Activated naive CD4-positive, alpha-beta T cell treated with anti-CD3 and anti-CD28 coated beads, Interleukin-2, amount 50 U/mL, for 72 hours (primary cell): ENCODE results near the gene RALGAPB. TPM values are rescaled to one million over a fixed set of nuclear protein-coding genes. Genes with fewer than 3 reads are reported as not detected.
"Not testable (repeated sequence)": the region's sequence is repeated elsewhere in the genome, so short reads cannot be mapped to it uniquely, and the experiment has no call there.

ENCODE experiments used
- ATAC-seq, 2 donors: fragments of 150-1000 bp; cut with Tn5 transposase; 2 replicates each; pipeline ENCODE4 v1.10.0; 2021; ENCODE audit warnings: mild to moderate bottlenecking in 2 of 2, moderate library complexity in 2 of 2
- DNase-seq, 2 donors: peaks; one replicate each; pipeline ENCODE4 v3.0.0; 2021 to 2022; ENCODE audit warnings: low spot score in 2 of 2
- H3K27ac Mint-ChIP-seq, 2 donors: one replicate each; pipeline ENCODE4 v1.8.0; 2022; ENCODE audit warnings: mild to moderate bottlenecking in 2 of 2, mixed read lengths in 2 of 2
- H3K36me3 Mint-ChIP-seq, 2 donors: one replicate each; pipeline ENCODE4 v1.8.0; 2022; ENCODE audit warnings: mixed read lengths in 2 of 2
- H3K9me3 Mint-ChIP-seq, 2 donors: one replicate each; pipeline ENCODE4 v1.8.0; 2022; ENCODE audit warnings: mixed read lengths in 2 of 2
- total RNA-seq, 2 donors: library from RNA; stranded (reverse); gene quantifications; one replicate each; pipeline ENCODE4 v1.2.3, GENCODE V29; 2022

Gene RALGAPB
- 10 to 100 TPM; 27.0 to 32.4 TPM for total RNA-seq

GRCh38 chr20:38472513-38473366 lies at the start of gene RALGAPB:
TSS of gene RALGAPB (plus strand) at chr20:38472843. CDS start at chr20:38488433, 15,590 bp downstream.
- Mint-ChIP-seq H3K36me3 (peaks cover 0 to 8% of the 10 kb centered on the region in 2 donors), H3K27ac (peak within 1 kb of the TSS; percentile 80 to 81), H3K9me3 (no peaks in the 10 kb centered on the region)
- ATAC-seq (peak; percentile 94 to 97), DNase-seq (peak; percentile 98 to 99)

GRCh38 chr20:38423541-38423940 lies 49.1 kb upstream of the RALGAPB start:
- Mint-ChIP-seq H3K27ac (peak overlapping the region in 1 of 2 donors; percentile 6), H3K9me3 (no peaks in the 10 kb centered on the region), H3K36me3 (peaks cover 51 to 56% of the 10 kb centered on the region in 2 donors)
- DNase-seq (no peak), ATAC-seq (no peak)

- ATAC-seq (peak in 1 of 2 donors; percentile 5), DNase-seq (no peak)
- Mint-ChIP-seq H3K36me3 (peaks cover 59 to 64% of the 10 kb centered on the region in 2 donors), H3K9me3 (no peaks in the 10 kb centered on the region), H3K27ac (peak overlapping the region in 1 of 2 donors; percentile 92)
These were observed 48.2 kb upstream of the RALGAPB start for GRCh38 chr20:38424401-38424800.

GRCh38 chr20:38426006-38426897 lies 46.4 kb upstream of the RALGAPB start:
- peaks cover 59 to 60% of the 10 kb centered on the region in 2 donors for H3K36me3 Mint-ChIP-seq
- DNase-seq = no peak
- H3K9me3 Mint-ChIP-seq = no peaks in the 10 kb centered on the region
- peak; percentile 51 to 88 for ATAC-seq
- H3K27ac Mint-ChIP-seq = peak overlapping the region; percentile 12 to 75

DNA sequence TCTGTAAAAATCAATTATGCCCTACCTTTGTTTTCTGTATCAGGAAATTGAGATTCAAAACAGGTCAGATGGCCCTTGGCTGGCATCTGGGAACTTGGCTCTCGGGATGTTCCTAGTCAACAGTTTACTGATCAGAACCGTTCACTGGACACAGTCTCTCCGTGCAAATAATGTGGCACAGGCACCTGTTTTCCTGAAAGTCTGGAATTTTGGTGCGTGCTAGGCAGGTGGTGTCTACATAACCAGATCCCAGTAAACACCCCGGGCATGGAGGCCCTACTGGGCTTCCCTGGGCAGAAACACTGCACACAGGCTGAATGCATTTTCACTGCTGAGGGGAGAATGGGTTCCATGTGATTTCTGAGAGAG lies 45.0 kb upstream of the RALGAPB start:
- ATAC-seq (no peak), DNase-seq (no peak)
- H3K9me3 Mint-ChIP-seq = no peaks in the 10 kb centered on the region
- peak overlapping the region; percentile 12 to 75 for H3K27ac Mint-ChIP-seq
- peaks cover 59 to 60% of the 10 kb centered on the region in 2 donors for H3K36me3 Mint-ChIP-seq

DNA sequence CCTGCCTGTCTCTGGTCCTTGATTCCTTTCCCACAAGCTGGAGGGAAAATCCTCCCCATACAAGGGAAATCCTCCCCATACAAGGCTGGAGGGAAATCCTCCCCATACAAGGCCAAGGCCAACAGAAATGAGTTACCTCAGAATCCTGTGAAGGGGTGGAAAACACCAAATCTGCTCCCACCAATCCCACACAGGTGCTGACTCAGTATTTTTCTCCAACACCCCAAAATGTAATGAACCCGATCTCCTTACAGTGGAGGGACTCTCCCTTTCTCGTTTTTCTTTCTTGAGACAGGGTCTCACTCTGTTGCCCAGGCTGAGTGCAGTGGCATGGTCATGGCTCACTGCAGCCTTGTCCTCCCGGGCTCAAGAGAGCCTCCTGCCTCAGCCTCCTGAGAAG lies 43.8 kb upstream of the RALGAPB start:
- H3K36me3 Mint-ChIP-seq = peaks cover 59 to 64% of the 10 kb centered on the region in 2 donors
- ATAC-seq (no peak), DNase-seq (no peak)
- peak overlapping the region; percentile 70 to 91 for H3K27ac Mint-ChIP-seq
- H3K9me3 Mint-ChIP-seq = no peaks in the 10 kb centered on the region

DNA sequence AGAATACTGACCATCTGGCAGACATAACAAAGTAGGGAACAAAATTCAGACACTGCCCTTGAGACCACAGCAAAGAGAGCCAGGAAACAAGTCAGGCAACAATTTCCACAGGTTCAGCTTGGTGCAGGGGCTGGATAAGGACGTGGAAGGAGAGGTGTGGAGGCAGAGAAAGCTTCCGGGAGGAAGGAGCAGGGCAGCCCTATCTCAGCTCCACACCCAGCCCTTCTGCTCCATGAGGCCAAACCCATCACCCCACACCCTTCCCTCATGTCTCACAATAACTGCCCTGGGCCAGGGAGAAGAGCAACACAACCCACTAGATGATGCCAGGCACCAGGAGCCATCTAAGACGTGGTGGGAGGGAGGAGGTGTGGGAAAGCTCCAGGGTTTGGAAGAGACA lies 43.3 kb upstream of the RALGAPB start:
- Mint-ChIP-seq H3K27ac (peak overlapping the region; percentile 70 to 94), H3K9me3 (no peaks in the 10 kb centered on the region), H3K36me3 (peaks cover 64 to 68% of the 10 kb centered on the region in 2 donors)
- DNase-seq (no peak), ATAC-seq (no peak)

GRCh38 chr20:38430679-38431325 lies 41.8 kb upstream of the RALGAPB start:
- Mint-ChIP-seq H3K27ac (peak overlapping the region; percentile 40 to 94), H3K36me3 (peaks cover 68 to 73% of the 10 kb centered on the region in 2 donors), H3K9me3 (no peaks in the 10 kb centered on the region)
- ATAC-seq = no peak
- DNase-seq = no peak

DNA sequence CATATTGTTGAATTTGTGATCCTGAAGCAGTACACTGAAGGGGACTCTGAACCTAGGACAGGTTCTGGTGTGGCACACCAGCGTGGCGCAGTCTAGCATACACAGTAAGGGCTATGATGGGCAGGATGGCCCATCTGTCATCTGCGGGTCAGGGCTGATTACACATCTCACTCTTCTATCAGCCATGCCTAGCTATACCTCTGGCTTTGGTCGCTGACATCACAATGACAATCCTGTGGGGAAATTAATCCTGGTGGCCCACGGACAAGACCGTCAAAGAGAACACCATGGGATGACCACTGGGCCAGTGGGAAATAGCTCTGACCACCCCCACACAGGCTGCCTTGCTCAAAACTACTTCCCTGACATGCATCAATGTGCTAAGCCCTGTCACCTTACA lies 40.4 kb upstream of the RALGAPB start:
- Mint-ChIP-seq H3K36me3 (peaks cover 59 to 63% of the 10 kb centered on the region in 2 donors), H3K27ac (peak overlapping the region; percentile 92 to 99), H3K9me3 (no peaks in the 10 kb centered on the region)
- ATAC-seq (no peak), DNase-seq (no peak)

- Mint-ChIP-seq H3K27ac (peak overlapping the region; percentile 97 to 99), H3K36me3 (peaks cover 58 to 63% of the 10 kb centered on the region in 2 donors)
- ATAC-seq, H3K9me3 Mint-ChIP-seq, DNase-seq: not testable (repeated sequence)
These were observed 39.8 kb upstream of the RALGAPB start for GRCh38 chr20:38432870-38433269.

GRCh38 chr20:38433304-38433972 lies 39.2 kb upstream of the RALGAPB start:
- ATAC-seq = no peak

DNA sequence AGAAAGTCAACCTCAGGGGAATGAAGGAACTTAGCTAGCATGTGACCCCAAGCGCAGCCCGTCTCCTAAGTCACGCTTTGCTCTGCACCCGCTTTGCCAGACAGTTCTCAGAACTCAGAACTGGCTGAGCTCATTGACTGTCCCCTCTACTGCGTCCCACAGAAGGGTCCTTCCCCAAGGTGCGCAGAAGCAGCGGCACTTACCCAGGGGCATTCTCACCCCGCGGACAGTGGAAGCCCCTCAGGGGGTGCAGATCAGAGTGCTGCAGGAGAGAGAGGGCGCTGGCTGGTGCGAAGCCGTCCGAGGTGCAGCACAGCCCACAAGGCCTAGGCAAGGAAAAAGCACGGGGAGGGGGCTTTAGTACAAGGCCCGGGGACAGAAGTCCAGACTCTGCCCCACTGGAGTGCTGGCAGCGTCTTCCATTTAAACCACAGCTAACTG lies 38.3 kb upstream of the RALGAPB start:
- H3K27ac Mint-ChIP-seq = peak overlapping the region; percentile 97 to 99
- DNase-seq (peak in 1 of 2 donors; percentile 60), ATAC-seq (peak; percentile 18 to 32)
- peaks cover 46 to 49% of the 10 kb centered on the region in 2 donors for H3K36me3 Mint-ChIP-seq
- no peaks in the 10 kb centered on the region for H3K9me3 Mint-ChIP-seq

More at GRCh38 chr20:38433304-38433972, 39.2 kb upstream of the RALGAPB start:
- no peak for DNase-seq
- Mint-ChIP-seq H3K27ac (peak overlapping the region; percentile 97 to 99), H3K9me3 (no peaks in the 10 kb centered on the region), H3K36me3 (peaks cover 54 to 58% of the 10 kb centered on the region in 2 donors)

DNA sequence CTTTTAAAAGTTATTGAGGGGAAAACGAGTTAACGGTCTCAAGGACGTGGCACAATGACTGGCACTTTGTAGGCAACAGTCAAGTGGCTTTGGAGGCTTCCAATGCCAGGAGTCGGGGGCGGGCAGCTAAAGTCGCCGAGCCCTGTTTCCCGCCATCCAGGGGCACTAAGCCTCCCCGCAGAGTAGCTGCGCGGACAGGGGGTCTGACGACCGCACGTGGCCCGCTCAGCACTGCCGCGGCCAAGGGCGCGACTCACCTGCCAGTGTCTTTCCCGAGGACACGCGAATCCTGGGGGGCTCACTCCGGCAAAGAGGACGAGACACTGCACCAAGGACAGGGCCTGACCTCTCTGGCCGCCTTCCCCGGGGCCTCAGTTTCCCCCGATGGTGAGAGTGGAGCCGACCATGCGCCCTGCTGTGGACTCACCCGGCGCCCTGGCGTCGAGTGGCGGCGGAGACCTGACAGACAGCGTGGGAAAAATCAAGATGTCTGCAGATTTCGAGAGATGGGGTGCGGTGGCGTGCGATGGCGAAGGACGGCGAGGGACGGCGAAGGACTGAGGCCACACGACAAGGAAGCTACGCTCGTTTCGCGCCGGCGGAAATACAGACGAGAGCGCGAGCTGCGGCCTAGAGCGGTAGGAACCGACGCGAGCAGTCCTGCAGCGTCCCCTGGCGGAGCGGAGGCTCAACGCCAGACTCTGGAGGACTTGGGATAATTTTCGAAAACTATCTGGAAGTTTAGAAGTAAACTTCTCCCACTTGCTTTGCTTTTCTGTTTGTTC lies 37.7 kb upstream of the RALGAPB start, which contains the start of gene SNHG17:
Gene SNHG17 (minus strand): TSS at position 559 of the 785 bp plus-strand sequence.
- Mint-ChIP-seq H3K36me3 (peaks cover 42 to 43% of the 10 kb centered on the region in 2 donors), H3K9me3 (no peaks in the 10 kb centered on the region), H3K27ac (peak within 1 kb of the TSS; percentile 97 to 99)
- peak; percentile 89 to 93 for DNase-seq
- peak; percentile 89 to 94 for ATAC-seq

GRCh38 chr20:38435555-38435939 lies 37.1 kb upstream of the RALGAPB start:
- Mint-ChIP-seq H3K27ac (peak overlapping the region; percentile 97 to 99), H3K36me3 (peaks cover 42% of the 10 kb centered on the region in 2 donors), H3K9me3 (no peaks in the 10 kb centered on the region)
- DNase-seq (no peak), ATAC-seq (peak; percentile 15 to 16)

DNA sequence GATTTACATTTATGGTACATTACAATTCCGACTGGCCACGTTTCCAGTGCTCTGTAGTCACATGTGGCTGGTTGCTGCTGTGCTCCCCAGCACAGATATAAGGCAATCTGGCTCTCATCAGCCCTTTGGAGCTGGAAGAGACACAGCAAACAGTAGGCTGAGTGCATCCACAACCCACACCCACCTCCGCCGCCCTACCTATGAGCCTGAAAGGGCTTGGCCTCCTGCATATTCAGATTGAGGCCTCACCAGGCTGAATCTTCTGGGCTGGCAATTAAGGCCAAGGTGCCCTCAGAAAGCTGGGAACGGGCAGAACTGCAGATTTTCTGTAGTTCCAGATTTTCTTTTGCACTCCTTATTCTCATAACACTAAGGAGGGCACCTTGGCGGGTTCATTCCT lies 34.8 kb upstream of the RALGAPB start:
- DNase-seq = no peak
- H3K27ac Mint-ChIP-seq = no peak overlapping the region
- H3K9me3 Mint-ChIP-seq = no peaks in the 10 kb centered on the region
- no peak for ATAC-seq
- peaks cover 19 to 21% of the 10 kb centered on the region in 2 donors for H3K36me3 Mint-ChIP-seq
